ENCODE data around the gene RRP1B. TPM values are rescaled to one million over a fixed set of nuclear protein-coding genes. Genes with fewer than 3 reads are reported as not detected.
A peak's percentile ranks its signal among the peaks of the same experiment; 100 is the strongest.

Gene RRP1B
- total and polyA plus RNA-seq, 2 of the 13 experiments (the other 11 are each of a cell fraction or from before 2014, with no cell fraction given), result 16.3 to 46.2 TPM

GRCh38 chr21:43718872-43719747 lies 59.8 kb downstream of the RRP1B start, which contains the start of gene PDXK (continued):
- TF ChIP-seq ARNT2 (CRISPR knock-in tag; IDR thresholded peaks at IDR 0.05; ENCODE audit: low read depth) (peak; percentile 57; the same call in 1 of the 2 replicates), ZNF792 (CRISPR knock-in tag; IDR thresholded peaks at IDR 0.05) (peak; percentile 49; the same call in 1 of the 2 replicates), PBX3 (CRISPR knock-in tag; IDR thresholded peaks at IDR 0.05; ENCODE audit: borderline replicate concordance) (no peak), DRAP1 (CRISPR knock-in tag; IDR thresholded peaks at IDR 0.05) (no peak), GATAD1 (CRISPR knock-in tag; IDR thresholded peaks at IDR 0.05) (peak; percentile 43; the same call in 1 of the 2 replicates), CENPT (CRISPR knock-in tag; IDR thresholded peaks at IDR 0.05; ENCODE audit: low read depth) (0 out of 2 replicates have a peak, but pooled peaks have one; percentile 26), ZNF574 (CRISPR knock-in tag; IDR thresholded peaks at IDR 0.05) (peak; percentile 68), CREBL2 (CRISPR knock-in tag; IDR thresholded peaks at IDR 0.05; ENCODE audit: borderline replicate concordance) (no peak), PHF8 (CRISPR knock-in tag; IDR thresholded peaks at IDR 0.05) (peak; percentile 42), ZNF34 (CRISPR knock-in tag; IDR thresholded peaks at IDR 0.05; ENCODE audit: borderline replicate concordance) (peak; percentile 42; the same call in 1 of the 2 replicates), ATF3 (CRISPR knock-in tag; IDR thresholded peaks at IDR 0.05) (peak; percentile 28; the same call in 1 of the 2 replicates), TEF (CRISPR knock-in tag; IDR thresholded peaks at IDR 0.05) (peak; percentile 75; the same call in 1 of the 2 replicates), ZNF556 (CRISPR knock-in tag; IDR thresholded peaks at IDR 0.05; ENCODE audit: borderline replicate concordance) (0 out of 2 replicates have a peak, but pooled peaks have one; percentile 6), ZNF788 (CRISPR knock-in tag; IDR thresholded peaks at IDR 0.05; ENCODE audit: borderline replicate concordance) (0 out of 2 replicates have a peak, but pooled peaks have one; percentile 15), ZBTB2 (CRISPR knock-in tag; IDR thresholded peaks at IDR 0.05; ENCODE audit: low read depth) (peak; percentile 61; the same call in 1 of the 2 replicates), IKZF4 (CRISPR knock-in tag; IDR thresholded peaks at IDR 0.05; ENCODE audit: borderline replicate concordance, low read depth, not compliant biosample characterization) (peak; percentile 18), MXD3 (CRISPR knock-in tag; IDR thresholded peaks at IDR 0.05) (peak; percentile 31; the same call in 1 of the 2 replicates)
